Muscle layer of colon (tissue), 2 donors: ENCODE data around the gene ARHGAP21.
A peak's percentile ranks its signal among the peaks of the same experiment; 100 is the strongest.
"Not testable (repeated sequence)": the region's sequence is repeated elsewhere in the genome, so short reads cannot be mapped to it uniquely, and the experiment has no call there.

Experiments
- H3K27ac ChIP-seq: one replicate; pipeline ENCODE4 v1.7.0; 2013; ENCODE audit warnings: low read depth, mild to moderate bottlenecking, low read length, moderate library complexity
- H3K27me3 ChIP-seq, 2 donors: one replicate each; pipeline ENCODE4 v1.7.0; 2013; ENCODE audit warnings: low read length in 2 of 2, mild to moderate bottlenecking in 2 of 2; ENCODE audit not compliant: insufficient read depth in 2 of 2, control insufficient read depth in 1 of 2
- H3K36me3 ChIP-seq: one replicate; pipeline ENCODE4 v1.7.0; 2013; ENCODE audit warnings: mild to moderate bottlenecking, low read length; ENCODE audit not compliant: insufficient read depth
- H3K4me1 ChIP-seq: one replicate; pipeline ENCODE4 v1.7.0; 2013; ENCODE audit warnings: mild to moderate bottlenecking, low read length; ENCODE audit not compliant: insufficient read depth
- H3K4me3 ChIP-seq, 2 donors: one replicate each; pipeline ENCODE4 v1.7.0; 2013; ENCODE audit warnings: low read length in 2 of 2, low read depth in 1 of 2, mild to moderate bottlenecking in 1 of 2, moderate library complexity in 1 of 2
- H3K9ac ChIP-seq: one replicate; pipeline ENCODE4 v1.7.0; 2013; ENCODE audit warnings: low read length
- H3K9me3 ChIP-seq: one replicate; pipeline ENCODE4 v1.7.0; 2013; ENCODE audit warnings: mild to moderate bottlenecking, low read length
- donor health status: abdominal sarcoma.
- donor health status: Adenocarcinoma of cecum.

ARHGAP21 gene

DNA sequence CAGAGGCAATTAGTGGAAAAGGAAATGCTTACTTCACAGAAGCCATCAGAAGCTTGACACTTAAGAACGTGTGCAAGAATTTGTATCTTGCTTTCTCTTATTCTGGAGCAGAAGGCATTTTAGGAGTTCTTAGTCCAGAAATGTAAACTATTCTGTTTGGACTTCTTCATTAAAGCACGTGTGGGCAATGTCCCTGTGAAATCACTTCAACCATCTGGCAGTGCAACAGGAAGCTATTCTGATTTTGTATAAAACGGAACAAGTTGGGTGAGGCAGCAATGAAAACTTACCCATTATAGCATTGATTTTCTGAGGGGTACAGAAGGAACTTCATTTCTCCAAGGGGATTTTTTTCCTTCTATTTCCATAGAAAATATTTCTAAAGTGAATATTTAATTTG lies 21.3 kb upstream of the ARHGAP21 start:
- Histone ChIP-seq H3K9ac (no peak overlapping the region), H3K9me3 (no peaks in the 10 kb centered on the region), H3K27ac (no peak overlapping the region), H3K27me3 (no peaks in the 10 kb centered on the region), H3K4me3 (no peak overlapping the region), H3K36me3 (no peaks in the 10 kb centered on the region), H3K4me1 (no peaks in the 10 kb centered on the region)

DNA sequence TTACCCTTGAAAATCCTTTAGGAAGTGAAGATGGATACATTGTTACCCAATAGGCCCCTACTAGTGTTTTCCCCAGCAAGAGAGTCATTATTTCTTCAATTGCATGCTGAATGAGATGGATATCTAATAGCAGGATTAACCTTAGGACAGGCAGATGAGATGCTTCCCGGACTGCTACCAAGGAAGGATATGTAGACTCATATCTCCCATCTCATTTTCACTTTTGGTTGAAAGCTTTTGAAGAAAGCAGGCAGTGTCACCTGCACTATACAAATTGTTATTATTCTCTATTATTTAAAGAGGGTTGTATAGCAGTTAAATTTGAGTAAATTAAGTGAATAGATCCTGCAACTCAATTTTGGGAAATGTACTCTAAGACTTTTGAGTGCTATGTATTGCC lies 17.0 kb upstream of the ARHGAP21 start:
- Histone ChIP-seq H3K27me3 (no peaks in the 10 kb centered on the region), H3K9ac (no peak overlapping the region), H3K4me1 (no peaks in the 10 kb centered on the region), H3K27ac (no peak overlapping the region), H3K9me3 (no peaks in the 10 kb centered on the region), H3K36me3 (no peaks in the 10 kb centered on the region), H3K4me3 (no peak overlapping the region)

DNA sequence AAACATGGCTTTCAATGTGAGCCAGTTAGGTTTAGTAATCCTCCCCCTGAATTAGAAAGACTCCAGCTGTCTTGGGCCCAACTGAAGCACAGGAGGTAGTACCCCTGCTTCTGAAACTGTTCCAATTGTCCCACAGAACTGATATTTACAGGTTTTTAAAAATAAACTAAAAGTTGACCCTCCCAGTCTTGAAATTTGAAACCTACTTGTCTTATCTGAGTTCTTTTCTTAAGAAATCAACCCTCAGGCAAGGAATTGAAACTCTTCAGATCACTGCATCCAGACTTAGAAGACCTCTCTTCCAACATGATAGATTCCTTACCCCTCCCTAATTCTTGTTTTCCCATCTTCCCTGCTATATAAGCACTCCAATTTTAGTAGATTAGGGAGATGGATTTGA lies 13.3 kb upstream of the ARHGAP21 start:
- H3K9ac ChIP-seq: no peak overlapping the region
- H3K27me3 ChIP-seq: no peaks in the 10 kb centered on the region
- H3K36me3 ChIP-seq: no peaks in the 10 kb centered on the region
- no peak overlapping the region for H3K27ac ChIP-seq
- no peak overlapping the region for H3K4me3 ChIP-seq
- no peaks in the 10 kb centered on the region for H3K4me1 ChIP-seq
- no peaks in the 10 kb centered on the region for H3K9me3 ChIP-seq

DNA sequence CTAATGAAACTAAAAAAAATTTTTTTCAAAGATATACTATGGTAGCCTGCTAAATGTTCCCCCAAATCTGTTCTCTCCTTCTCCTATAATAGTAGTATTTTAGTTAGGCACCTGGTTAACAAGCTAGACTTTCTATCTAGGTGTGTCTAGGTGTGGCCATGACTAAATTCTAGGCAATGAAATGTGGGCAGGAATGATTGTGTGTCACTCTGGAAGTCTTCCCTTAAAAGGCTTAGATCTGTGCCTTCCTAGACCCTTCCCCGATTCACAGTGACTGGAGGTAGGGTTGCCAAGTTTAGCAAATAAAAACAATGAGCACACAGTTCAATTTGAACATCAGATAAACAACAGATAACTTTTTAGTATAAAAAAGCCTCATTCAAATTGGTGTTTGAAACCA lies 8.3 kb upstream of the ARHGAP21 start:
- no peak overlapping the region for H3K9ac ChIP-seq
- H3K27me3 ChIP-seq: no peaks in the 10 kb centered on the region
- no peak overlapping the region for H3K4me3 ChIP-seq
- H3K27ac ChIP-seq: no peak overlapping the region
- no peaks in the 10 kb centered on the region for H3K9me3 ChIP-seq
- H3K4me1 ChIP-seq: no peaks in the 10 kb centered on the region
- H3K36me3 ChIP-seq: no peaks in the 10 kb centered on the region

DNA sequence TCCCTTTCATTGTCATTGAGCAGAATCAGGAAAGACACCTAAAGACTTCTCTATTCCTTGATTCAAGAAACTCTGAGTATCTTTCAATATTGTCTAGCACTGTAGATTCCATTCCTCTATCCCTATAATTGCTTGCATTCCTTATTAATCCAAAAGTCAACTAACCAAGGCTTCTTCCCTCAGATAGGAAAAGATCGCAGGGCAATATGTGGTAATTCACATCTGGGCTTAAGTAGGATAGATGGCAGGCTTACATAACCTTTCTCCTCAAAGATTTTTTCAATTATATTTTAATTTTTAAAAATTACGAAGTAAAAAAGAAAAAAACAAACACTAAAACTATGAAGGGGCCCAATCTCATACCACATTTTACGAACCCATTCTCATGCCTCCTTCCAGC lies 7.1 kb upstream of the ARHGAP21 start:
- Histone ChIP-seq H3K4me3 (no peak overlapping the region), H3K27me3 (no peaks in the 10 kb centered on the region), H3K4me1 (no peaks in the 10 kb centered on the region), H3K9me3 (no peaks in the 10 kb centered on the region), H3K9ac (no peak overlapping the region), H3K27ac (no peak overlapping the region), H3K36me3 (no peaks in the 10 kb centered on the region)

DNA sequence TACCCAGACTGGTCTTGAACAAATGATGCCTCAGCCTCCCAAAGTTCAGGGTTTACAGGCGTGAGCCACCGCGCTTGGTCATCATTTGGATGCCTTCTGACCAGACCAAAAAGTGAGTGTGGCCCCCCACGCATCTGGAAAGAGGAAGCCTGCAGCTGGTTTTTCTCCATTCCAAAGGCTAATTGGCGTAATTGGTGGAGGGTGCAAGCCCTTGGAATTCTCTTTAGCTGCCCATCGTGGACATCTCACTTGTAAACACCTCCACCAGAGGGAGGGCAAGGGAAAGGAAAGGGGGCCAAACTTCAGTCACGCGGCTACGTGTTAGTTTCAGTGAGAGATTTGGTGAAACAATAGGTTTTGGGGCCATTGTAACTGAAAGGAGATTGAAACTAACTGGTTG lies 4.1 kb upstream of the ARHGAP21 start:
- Histone ChIP-seq H3K9ac (no peak overlapping the region), H3K27ac (no peak overlapping the region), H3K27me3 (no peaks in the 10 kb centered on the region), H3K36me3 (no peaks in the 10 kb centered on the region), H3K9me3 (no peaks in the 10 kb centered on the region), H3K4me1 (peaks cover 5% of the 10 kb centered on the region), H3K4me3 (no peak overlapping the region)

DNA sequence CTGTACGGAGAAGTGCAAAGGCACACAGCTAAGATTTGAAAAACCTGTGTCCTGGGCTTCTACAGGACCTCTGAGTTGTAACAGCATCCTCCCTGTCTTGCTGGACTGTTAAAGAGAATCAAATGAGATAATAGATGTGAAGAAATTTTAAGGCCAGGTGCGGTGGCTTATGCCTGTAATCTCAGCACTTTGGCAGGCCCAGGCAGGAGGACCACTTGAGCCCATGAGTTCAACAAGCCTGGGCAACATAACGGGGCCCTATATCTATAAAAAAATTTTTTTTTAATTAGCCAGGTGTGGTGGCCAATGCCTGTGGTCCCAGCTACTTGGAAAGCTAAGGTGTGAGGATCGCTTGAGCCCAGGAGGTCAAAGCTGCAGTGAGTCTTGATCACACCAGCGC lies 2.9 kb upstream of the ARHGAP21 start:
- Histone ChIP-seq H3K36me3 (no peaks in the 10 kb centered on the region), H3K9ac (no peak overlapping the region), H3K4me1 (peaks cover 5% of the 10 kb centered on the region), H3K4me3 (no peak overlapping the region), H3K27me3 (no peaks in the 10 kb centered on the region), H3K9me3 (no peaks in the 10 kb centered on the region), H3K27ac (no peak overlapping the region)

DNA sequence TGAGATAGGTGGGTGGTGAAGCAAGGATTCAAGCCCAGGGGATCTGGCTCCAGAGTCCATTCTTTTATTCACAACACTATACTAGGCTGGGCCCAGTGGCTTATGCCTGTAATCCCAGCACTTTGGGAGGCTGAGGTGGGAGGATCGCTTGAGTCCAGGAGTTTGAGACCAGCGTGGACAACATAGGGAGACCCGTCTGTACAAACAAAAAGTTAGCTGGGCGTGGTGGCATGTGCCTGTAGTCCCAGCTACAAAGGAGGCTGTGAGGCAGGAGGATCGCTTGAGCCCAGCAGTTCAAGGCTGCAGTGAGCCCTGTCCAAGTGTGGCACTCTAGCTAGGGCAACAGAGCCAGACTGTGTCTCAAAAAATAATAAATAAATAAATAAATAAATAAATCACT lies 2.3 kb upstream of the ARHGAP21 start:
- not testable (repeated sequence) for H3K4me3 ChIP-seq, H3K9me3 ChIP-seq, H3K4me1 ChIP-seq, H3K27me3 ChIP-seq, H3K9ac ChIP-seq, H3K27ac ChIP-seq, H3K36me3 ChIP-seq

DNA sequence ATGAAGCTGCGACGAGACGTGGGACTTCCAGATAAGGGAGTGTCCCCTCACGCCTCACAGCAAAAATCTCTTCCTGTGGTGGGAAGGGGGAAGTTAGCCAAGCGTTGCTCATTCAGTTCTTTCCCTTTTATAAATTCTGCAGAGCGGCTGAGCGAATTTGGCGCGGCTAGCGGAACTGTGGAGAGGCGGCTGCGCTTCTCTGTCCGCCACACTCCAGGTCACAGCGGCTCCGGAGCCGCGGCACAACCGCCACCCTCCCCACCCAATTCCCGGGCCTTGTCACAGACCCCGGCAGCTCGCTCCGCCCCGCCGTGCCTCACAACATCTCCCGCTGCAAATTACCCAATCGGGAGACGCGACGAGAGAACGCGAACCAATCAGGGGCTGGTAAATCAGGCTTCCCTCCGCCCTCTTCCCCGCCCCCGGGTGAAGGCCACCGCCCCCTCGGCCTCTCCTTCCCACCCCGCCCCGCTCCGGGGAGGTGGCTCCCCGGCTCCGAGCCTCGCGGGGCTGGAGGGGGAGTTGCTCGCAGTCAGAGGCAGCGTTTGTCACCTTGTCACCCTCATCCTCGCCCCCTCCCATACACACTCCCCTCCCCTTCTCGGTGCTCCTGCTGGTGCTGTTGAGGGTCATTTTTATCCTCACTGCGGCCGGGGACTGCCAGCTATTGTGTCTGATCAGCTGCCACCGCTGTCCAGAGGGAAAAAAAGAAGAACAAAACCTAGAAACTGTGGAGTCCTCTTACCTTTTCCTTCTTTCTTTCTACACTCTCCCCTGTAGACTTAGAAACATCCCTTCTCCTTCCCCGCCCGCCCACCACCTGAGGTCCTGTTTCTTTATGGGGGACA lies 918 bp upstream of the ARHGAP21 start:
- H3K27ac ChIP-seq: peak overlapping the region; percentile 97

DNA sequence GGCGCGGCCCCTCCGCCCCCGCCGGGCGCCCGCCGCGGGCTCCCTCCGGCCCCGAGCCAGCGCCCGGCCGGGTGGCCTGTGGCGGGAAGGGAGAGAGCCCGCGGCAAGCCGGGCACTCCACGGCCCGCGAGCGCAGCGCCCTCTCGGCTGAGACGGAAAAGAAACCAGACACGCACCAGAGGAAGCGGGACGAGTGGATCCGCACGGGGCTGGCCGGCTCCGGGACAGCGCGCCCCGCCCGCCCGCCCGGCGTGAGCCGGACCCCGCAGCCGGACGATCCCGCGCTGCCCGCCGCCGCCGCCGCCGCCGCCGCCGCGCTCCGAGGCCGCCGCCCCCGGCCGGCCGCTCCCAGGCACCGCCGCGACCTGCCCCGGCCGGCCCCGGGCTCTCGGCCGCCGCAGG lies 300 bp downstream of the ARHGAP21 start:
- Histone ChIP-seq H3K4me1 (peaks cover 20% of the 10 kb centered on the region), H3K9ac (no peak overlapping the region), H3K27me3 (no peaks in the 10 kb centered on the region), H3K27ac (peak overlapping the region; percentile 63), H3K36me3 (no peaks in the 10 kb centered on the region), H3K4me3 (peak overlapping the region in 1 of 2 donors; percentile 92), H3K9me3 (no peaks in the 10 kb centered on the region)

More for the DNA sequence above, 918 bp upstream of the ARHGAP21 start:
- Histone ChIP-seq H3K36me3 (no peaks in the 10 kb centered on the region), H3K27me3 (no peaks in the 10 kb centered on the region), H3K9me3 (no peaks in the 10 kb centered on the region), H3K4me1 (peaks cover 8% of the 10 kb centered on the region), H3K4me3 (peak overlapping the region; percentile 84 to 94), H3K9ac (peak overlapping the region; percentile 91)

DNA sequence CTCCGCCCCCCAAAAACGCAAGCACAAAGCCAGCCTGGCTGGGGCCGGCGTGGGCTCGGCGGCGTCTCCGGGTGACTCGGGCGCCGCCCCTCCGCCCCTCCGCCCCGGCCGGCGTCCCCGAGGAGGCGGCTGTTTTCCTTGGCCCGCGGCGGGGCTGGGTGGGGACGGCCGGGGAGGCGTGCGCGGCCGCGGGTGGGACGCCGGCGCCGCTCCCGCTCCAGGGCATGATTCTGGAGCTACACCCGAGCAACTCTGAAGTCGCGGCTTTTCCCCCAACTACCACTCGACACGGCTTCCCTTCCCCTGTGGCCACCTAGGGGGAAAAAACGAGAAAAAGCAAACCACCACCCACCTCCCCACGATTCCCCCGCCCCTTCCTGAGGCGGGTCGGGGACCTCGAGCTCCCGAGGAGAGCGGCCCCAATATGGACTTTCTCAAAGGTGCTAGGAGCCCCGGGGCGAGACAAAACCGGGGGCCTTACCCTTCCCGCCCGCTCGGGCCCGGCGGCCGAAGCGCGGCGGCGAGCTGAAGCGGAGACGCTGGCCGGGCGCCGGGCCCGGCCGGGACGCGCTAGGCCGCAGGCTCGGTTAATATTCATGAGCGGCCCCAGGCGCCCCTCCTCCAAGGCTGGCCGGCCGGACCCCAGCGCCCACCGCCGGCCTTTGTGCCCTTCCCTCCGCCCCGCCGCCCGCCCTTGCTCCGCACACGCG lies 856 bp downstream of the ARHGAP21 start:
- peaks cover 26% of the 10 kb centered on the region for H3K4me1 ChIP-seq
- no peaks in the 10 kb centered on the region for H3K9me3 ChIP-seq
- H3K9ac ChIP-seq: peak overlapping the region; percentile 76
- H3K27ac ChIP-seq: peak overlapping the region; percentile 96
- no peaks in the 10 kb centered on the region for H3K36me3 ChIP-seq
- peak overlapping the region; percentile 84 to 92 for H3K4me3 ChIP-seq
- H3K27me3 ChIP-seq: no peaks in the 10 kb centered on the region
